HEK293 (cell line): Measurements from ENCODE around the gene CADM1.

Experiments
- CTCF ChIA-PET: fragments of 350-600 bp; formaldehyde crosslinking; extraction: SDS; loops from one replicate; lab custom pipeline; 2021; ENCODE audit warnings: antibody characterized with exemption; lab: Yijun Ruan, JAX
- POLR2A ChIA-PET: fragments of 300-600 bp; formaldehyde crosslinking; extraction: SDS; loops from one replicate; lab custom pipeline; 2020; ENCODE audit warnings: antibody characterized with exemption, inconsistent platforms; lab: Yijun Ruan, JAX
- H3K27ac ChIP-seq: fragments of 200-500 bp; sonication (Bioruptor generic); 2 replicates; pipeline ENCODE4 v1.5.1; 2014; ENCODE audit warnings: low read depth, low read length, control low read depth, inconsistent platforms; ENCODE audit errors: extremely low read depth
- H3K36me3 ChIP-seq, 2 experiments: fragments of 200-500 bp in 1 of 2; sonication (Bioruptor generic) in 1 of 2; 1 replicate in 1 of 2; 2 replicates in 1 of 2; pipeline ENCODE4 v1.5.1; 2014 to 2017; ENCODE audit warnings: inconsistent platforms in 2 of 2, low read length in 2 of 2; ENCODE audit not compliant: control insufficient read depth in 2 of 2, insufficient read depth in 1 of 2
- H3K4me1 ChIP-seq: fragments of 200-500 bp; sonication (Bioruptor generic); 2 replicates; pipeline ENCODE4 v1.5.1; 2014; ENCODE audit warnings: mild to moderate bottlenecking, low read length, inconsistent platforms; ENCODE audit not compliant: control insufficient read depth, insufficient read depth
- H3K4me3 ChIP-seq: 2 replicates; pipeline ENCODE4 v1.5.1; 2011; ENCODE audit warnings: low read depth, mild to moderate bottlenecking, control low read depth, low read length, moderate library complexity
- H3K9me3 ChIP-seq: fragments of 200-500 bp; sonication (Bioruptor generic); 2 replicates; pipeline ENCODE4 v1.5.1; 2014; ENCODE audit warnings: low read depth, low read length, inconsistent platforms; ENCODE audit not compliant: control insufficient read depth, insufficient read depth
- HOXC10 ChIP-seq: sonication (generic); formaldehyde crosslinking; IDR thresholded peaks from 2 replicates; pipeline ENCODE4 v1.8.1; 2023; ENCODE audit warnings: mild to moderate bottlenecking, missing genetic modification reagents
- OSR2 ChIP-seq: fragments of 450-650 bp; formaldehyde crosslinking; IDR thresholded peaks from 2 replicates; pipeline ENCODE4 v1.5.1; 2016; ENCODE audit warnings: missing biosample characterization, missing genetic modification characterization
- SALL2 ChIP-seq: fragments of 450-650 bp; formaldehyde crosslinking; IDR thresholded peaks from 2 replicates; pipeline ENCODE4 v1.5.0; 2017; ENCODE audit warnings: missing biosample characterization, mild to moderate bottlenecking, missing genetic modification characterization, borderline replicate concordance
- SP2 ChIP-seq: fragments of 450-650 bp; formaldehyde crosslinking; IDR thresholded peaks from 2 replicates; pipeline ENCODE4 v1.5.1; 2016; ENCODE audit warnings: missing biosample characterization, missing genetic modification characterization
- SP3 ChIP-seq: fragments of 450-650 bp; formaldehyde crosslinking; IDR thresholded peaks from 2 replicates; pipeline ENCODE4 v1.5.1; 2016; ENCODE audit warnings: missing biosample characterization, missing genetic modification characterization
- SP7 ChIP-seq: fragments of 450-650 bp; formaldehyde crosslinking; IDR thresholded peaks from 2 replicates; pipeline ENCODE4 v1.5.1; 2016; ENCODE audit warnings: missing biosample characterization, missing genetic modification characterization
- YY2 ChIP-seq: fragments of 450-650 bp; formaldehyde crosslinking; IDR thresholded peaks from 2 replicates; pipeline ENCODE4 v1.5.1; 2016; ENCODE audit warnings: missing biosample characterization, missing genetic modification characterization
- ZBTB17 ChIP-seq: fragments of 450-650 bp; formaldehyde crosslinking; IDR thresholded peaks from 2 replicates; pipeline ENCODE4 v1.5.1; 2016; ENCODE audit warnings: missing biosample characterization, missing genetic modification characterization
- ZBTB20 ChIP-seq: fragments of 450-650 bp; formaldehyde crosslinking; IDR thresholded peaks from 2 replicates; pipeline ENCODE4 v1.5.1; 2016; ENCODE audit warnings: missing biosample characterization, missing genetic modification characterization
- ZNF169 ChIP-seq: fragments of 450-650 bp; formaldehyde crosslinking; IDR thresholded peaks from 2 replicates; pipeline ENCODE4 v1.5.1; 2016; ENCODE audit warnings: missing biosample characterization, missing genetic modification characterization
- ZNF223 ChIP-seq: fragments of 450-650 bp; formaldehyde crosslinking; IDR thresholded peaks from 2 replicates; pipeline ENCODE4 v1.5.1; 2016; ENCODE audit warnings: missing biosample characterization, missing genetic modification characterization
- ZNF239 ChIP-seq: fragments of 450-650 bp; formaldehyde crosslinking; IDR thresholded peaks from 2 replicates; pipeline ENCODE4 v1.5.1; 2016; ENCODE audit warnings: missing biosample characterization, missing genetic modification characterization
- ZNF274 ChIP-seq, 2 experiments: fragments of 200-500 bp in 1 of 2; fragments of 450-650 bp in 1 of 2; sonication (Bioruptor generic) in 1 of 2; formaldehyde crosslinking in 1 of 2; IDR thresholded peaks; 2 replicates each; pipeline versions ENCODE4 v1.5.1 to v1.6.1; 2014 to 2016; ENCODE audit warnings: borderline replicate concordance in 1 of 2, inconsistent platforms in 1 of 2, low read length in 1 of 2, missing biosample characterization in 1 of 2, missing genetic modification characterization in 1 of 2
- ZNF571 ChIP-seq: fragments of 450-650 bp; formaldehyde crosslinking; IDR thresholded peaks from 2 replicates; pipeline ENCODE4 v1.5.0; 2017; ENCODE audit warnings: missing biosample characterization, missing genetic modification characterization
- ZNF600 ChIP-seq: fragments of 450-650 bp; formaldehyde crosslinking; IDR thresholded peaks from 2 replicates; pipeline ENCODE4 v1.5.1; 2016; ENCODE audit warnings: missing biosample characterization, missing genetic modification characterization
- TF ChIP-seq, protein P1 (sequence below): fragments of 450-650 bp; formaldehyde crosslinking; IDR thresholded peaks from 2 replicates; pipeline ENCODE4 v1.5.1; 2016; ENCODE audit warnings: missing biosample characterization, missing genetic modification characterization
- TF ChIP-seq, protein P2 (sequence below): fragments of 450-650 bp; formaldehyde crosslinking; IDR thresholded peaks from 2 replicates; pipeline ENCODE4 v1.5.1; 2016; ENCODE audit warnings: missing biosample characterization, missing genetic modification characterization
- TF ChIP-seq, protein P3 (sequence below): fragments of 450-650 bp; formaldehyde crosslinking; conservative IDR thresholded peaks from 2 replicates; pipeline ENCODE4 v1.5.1; 2016; ENCODE audit warnings: low read depth, missing biosample characterization, missing genetic modification characterization
- TF ChIP-seq, protein P4 (sequence below): fragments of 450-650 bp; IDR thresholded peaks from 2 replicates; pipeline ENCODE4 v1.5.1; 2018; ENCODE audit warnings: missing biosample characterization, mild to moderate bottlenecking, missing genetic modification characterization
- TF ChIP-seq, protein P5 (sequence below): fragments of 450-650 bp; formaldehyde crosslinking; IDR thresholded peaks from 2 replicates; pipeline ENCODE4 v1.5.1; 2017; ENCODE audit warnings: missing biosample characterization, missing genetic modification characterization

The CADM1 gene

DNA sequence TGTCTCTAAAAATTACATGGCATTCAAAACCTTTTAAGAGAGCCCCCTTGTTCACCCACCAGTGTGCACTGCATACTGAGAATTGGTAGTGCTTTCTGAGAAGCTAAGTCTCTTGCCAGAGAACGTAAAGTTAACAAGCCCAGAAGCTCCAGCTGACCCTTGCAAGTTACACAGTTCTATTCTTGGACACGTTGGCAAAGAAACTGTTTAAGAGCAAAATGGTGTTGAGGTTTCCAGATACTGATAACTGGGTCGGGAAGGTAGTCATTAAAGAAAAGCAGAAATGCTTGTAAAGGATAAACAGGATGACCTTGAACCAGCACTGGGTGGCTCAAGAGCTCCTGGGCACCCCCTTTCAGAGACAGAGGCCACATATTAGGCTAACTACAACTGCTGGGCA is 284.8 kb downstream of the CADM1 start (continued):
- TF ChIP-seq, protein P1, sequence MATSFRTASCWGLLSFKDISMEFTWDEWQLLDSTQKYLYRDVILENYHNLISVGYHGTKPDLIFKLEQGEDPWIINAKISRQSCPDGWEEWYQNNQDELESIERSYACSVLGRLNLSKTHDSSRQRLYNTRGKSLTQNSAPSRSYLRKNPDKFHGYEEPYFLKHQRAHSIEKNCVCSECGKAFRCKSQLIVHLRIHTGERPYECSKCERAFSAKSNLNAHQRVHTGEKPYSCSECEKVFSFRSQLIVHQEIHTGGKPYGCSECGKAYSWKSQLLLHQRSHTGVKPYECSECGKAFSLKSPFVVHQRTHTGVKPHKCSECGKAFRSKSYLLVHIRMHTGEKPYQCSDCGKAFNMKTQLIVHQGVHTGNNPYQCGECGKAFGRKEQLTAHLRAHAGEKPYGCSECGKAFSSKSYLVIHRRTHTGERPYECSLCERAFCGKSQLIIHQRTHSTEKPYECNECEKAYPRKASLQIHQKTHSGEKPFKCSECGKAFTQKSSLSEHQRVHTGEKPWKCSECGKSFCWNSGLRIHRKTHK (tag by site-specific recombination): no peak
- TF ChIP-seq HOXC10 (CRISPR knock-in tag): no peak
- no peak for TF ChIP-seq SP2 (tag by site-specific recombination)
- TF ChIP-seq OSR2 (tag by site-specific recombination): no peak
- no peak for TF ChIP-seq ZBTB17 (tag by site-specific recombination)
- TF ChIP-seq ZNF600: no peak
- TF ChIP-seq, protein P2, sequence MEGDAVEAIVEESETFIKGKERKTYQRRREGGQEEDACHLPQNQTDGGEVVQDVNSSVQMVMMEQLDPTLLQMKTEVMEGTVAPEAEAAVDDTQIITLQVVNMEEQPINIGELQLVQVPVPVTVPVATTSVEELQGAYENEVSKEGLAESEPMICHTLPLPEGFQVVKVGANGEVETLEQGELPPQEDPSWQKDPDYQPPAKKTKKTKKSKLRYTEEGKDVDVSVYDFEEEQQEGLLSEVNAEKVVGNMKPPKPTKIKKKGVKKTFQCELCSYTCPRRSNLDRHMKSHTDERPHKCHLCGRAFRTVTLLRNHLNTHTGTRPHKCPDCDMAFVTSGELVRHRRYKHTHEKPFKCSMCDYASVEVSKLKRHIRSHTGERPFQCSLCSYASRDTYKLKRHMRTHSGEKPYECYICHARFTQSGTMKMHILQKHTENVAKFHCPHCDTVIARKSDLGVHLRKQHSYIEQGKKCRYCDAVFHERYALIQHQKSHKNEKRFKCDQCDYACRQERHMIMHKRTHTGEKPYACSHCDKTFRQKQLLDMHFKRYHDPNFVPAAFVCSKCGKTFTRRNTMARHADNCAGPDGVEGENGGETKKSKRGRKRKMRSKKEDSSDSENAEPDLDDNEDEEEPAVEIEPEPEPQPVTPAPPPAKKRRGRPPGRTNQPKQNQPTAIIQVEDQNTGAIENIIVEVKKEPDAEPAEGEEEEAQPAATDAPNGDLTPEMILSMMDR (tag by site-specific recombination): no peak
- TF ChIP-seq, protein P3, sequence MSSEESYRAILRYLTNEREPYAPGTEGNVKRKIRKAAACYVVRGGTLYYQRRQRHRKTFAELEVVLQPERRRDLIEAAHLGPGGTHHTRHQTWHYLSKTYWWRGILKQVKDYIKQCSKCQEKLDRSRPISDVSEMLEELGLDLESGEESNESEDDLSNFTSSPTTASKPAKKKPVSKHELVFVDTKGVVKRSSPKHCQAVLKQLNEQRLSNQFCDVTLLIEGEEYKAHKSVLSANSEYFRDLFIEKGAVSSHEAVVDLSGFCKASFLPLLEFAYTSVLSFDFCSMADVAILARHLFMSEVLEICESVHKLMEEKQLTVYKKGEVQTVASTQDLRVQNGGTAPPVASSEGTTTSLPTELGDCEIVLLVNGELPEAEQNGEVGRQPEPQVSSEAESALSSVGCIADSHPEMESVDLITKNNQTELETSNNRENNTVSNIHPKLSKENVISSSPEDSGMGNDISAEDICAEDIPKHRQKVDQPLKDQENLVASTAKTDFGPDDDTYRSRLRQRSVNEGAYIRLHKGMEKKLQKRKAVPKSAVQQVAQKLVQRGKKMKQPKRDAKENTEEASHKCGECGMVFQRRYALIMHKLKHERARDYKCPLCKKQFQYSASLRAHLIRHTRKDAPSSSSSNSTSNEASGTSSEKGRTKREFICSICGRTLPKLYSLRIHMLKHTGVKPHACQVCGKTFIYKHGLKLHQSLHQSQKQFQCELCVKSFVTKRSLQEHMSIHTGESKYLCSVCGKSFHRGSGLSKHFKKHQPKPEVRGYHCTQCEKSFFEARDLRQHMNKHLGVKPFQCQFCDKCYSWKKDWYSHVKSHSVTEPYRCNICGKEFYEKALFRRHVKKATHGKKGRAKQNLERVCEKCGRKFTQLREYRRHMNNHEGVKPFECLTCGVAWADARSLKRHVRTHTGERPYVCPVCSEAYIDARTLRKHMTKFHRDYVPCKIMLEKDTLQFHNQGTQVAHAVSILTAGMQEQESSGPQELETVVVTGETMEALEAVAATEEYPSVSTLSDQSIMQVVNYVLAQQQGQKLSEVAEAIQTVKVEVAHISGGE (tag by site-specific recombination): no peak
- TF ChIP-seq, protein P4, sequence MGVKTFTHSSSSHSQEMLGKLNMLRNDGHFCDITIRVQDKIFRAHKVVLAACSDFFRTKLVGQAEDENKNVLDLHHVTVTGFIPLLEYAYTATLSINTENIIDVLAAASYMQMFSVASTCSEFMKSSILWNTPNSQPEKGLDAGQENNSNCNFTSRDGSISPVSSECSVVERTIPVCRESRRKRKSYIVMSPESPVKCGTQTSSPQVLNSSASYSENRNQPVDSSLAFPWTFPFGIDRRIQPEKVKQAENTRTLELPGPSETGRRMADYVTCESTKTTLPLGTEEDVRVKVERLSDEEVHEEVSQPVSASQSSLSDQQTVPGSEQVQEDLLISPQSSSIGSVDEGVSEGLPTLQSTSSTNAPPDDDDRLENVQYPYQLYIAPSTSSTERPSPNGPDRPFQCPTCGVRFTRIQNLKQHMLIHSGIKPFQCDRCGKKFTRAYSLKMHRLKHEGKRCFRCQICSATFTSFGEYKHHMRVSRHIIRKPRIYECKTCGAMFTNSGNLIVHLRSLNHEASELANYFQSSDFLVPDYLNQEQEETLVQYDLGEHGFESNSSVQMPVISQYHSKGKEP (tag by site-specific recombination): no peak
- no peak for TF ChIP-seq SP3
- TF ChIP-seq ZNF274 (IDR thresholded peaks at IDR 0.05; ENCODE audit: low read length): no peak
- no peak for TF ChIP-seq ZNF274 (tag by site-specific recombination; IDR thresholded peaks at IDR 0.05; ENCODE audit: borderline replicate concordance)
- TF ChIP-seq, protein P5, sequence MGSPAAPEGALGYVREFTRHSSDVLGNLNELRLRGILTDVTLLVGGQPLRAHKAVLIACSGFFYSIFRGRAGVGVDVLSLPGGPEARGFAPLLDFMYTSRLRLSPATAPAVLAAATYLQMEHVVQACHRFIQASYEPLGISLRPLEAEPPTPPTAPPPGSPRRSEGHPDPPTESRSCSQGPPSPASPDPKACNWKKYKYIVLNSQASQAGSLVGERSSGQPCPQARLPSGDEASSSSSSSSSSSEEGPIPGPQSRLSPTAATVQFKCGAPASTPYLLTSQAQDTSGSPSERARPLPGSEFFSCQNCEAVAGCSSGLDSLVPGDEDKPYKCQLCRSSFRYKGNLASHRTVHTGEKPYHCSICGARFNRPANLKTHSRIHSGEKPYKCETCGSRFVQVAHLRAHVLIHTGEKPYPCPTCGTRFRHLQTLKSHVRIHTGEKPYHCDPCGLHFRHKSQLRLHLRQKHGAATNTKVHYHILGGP (tag by site-specific recombination): no peak
- TF ChIP-seq ZNF239 (tag by site-specific recombination): no peak
- TF ChIP-seq YY2: no peak
- TF ChIP-seq, all 188 proteins: peak for 0

DNA sequence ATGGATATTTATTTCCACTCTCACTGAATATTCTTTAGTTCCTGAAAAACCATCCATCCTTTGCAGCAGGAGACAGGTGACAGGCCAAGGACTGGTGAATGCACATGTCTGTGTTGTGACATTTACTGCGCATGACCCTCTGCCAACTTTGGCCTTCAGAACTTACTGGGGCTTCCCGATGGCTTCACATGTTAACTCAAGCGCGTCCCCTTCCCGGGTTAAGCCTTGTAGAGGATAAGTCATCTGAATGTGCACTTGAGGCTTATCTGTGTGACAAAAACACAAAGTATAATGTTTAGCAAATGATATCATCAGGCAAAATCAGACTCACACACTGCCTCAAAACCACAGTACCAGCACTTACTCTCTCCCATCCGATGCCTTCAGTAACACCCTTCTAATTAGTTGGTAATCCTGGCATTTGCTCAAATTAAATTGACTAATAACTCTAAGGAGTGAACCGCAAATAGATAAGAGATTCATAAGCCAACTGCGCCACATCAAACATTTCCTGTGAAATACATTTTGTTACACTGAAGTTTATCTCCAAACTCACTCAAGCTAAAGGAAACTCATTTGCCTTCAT is 286.4 kb downstream of the CADM1 start:
- Histone ChIP-seq H3K4me1 (peaks cover 3% of the 10 kb centered on the region; the same call in 1 of the 2 replicates), H3K36me3 (peaks cover 0 to 58% of the 10 kb centered on the region in 2 experiments; a peak in 1 of 3 replicates), H3K27ac (no peak overlapping the region), H3K4me3 (no peak overlapping the region), H3K9me3 (no peaks in the 10 kb centered on the region)
- CTCF ChIA-PET: interaction anchor here (2.6 kb wide), 1 partner anchor 9 kb away, joined by 15 read pairs; no protein-coding TSS in a partner anchor
- POLR2A ChIA-PET: no interaction called here
- TF ChIP-seq ZNF223 (tag by site-specific recombination) (no peak), ZNF169 (tag by site-specific recombination) (no peak), OSR2 (tag by site-specific recombination) (peak; percentile 8; the same call in 1 of the 2 replicates), SALL2 (tag by site-specific recombination) (0 out of 2 replicates have a peak, but pooled peaks have one; percentile 31), ZNF274 (IDR thresholded peaks at IDR 0.05; ENCODE audit: low read length) (no peak), ZNF274 (tag by site-specific recombination; IDR thresholded peaks at IDR 0.05; ENCODE audit: borderline replicate concordance) (no peak), SP7 (peak; percentile 74), ZNF571 (tag by site-specific recombination) (no peak), ZBTB20 (0 out of 2 replicates have a peak, but pooled peaks have one; percentile 35)
